Endothelial cell of umbilical vein (primary cell): ENCODE measurements around the gene POLR3B.

ENCODE experiments used
- CTCF ChIP-seq, 2 donors: IDR thresholded peaks; 1 replicate in 1 of 2; 2 replicates in 1 of 2; pipeline ENCODE4 v1.5.1; 2011; ENCODE audit warnings: low read length in 2 of 2, mild to moderate bottlenecking in 2 of 2, moderate library complexity in 2 of 2, control low read depth in 1 of 2, inconsistent platforms in 1 of 2, low read depth in 1 of 2; ENCODE audit not compliant: insufficient read depth in 1 of 2; ENCODE audit errors: extremely low read depth in 1 of 2
- EZH2 ChIP-seq: IDR thresholded peaks from 2 replicates; pipeline ENCODE4 v1.6.1; 2012; ENCODE audit warnings: borderline replicate concordance, low read depth, mild to moderate bottlenecking, moderate library complexity, low read length, inconsistent platforms; ENCODE audit not compliant: severe bottlenecking
- MYC ChIP-seq: IDR thresholded peaks from one replicate; pipeline ENCODE4 v1.6.1; 2011; ENCODE audit warnings: mild to moderate bottlenecking, low read depth, low read length

- TF ChIP-seq MYC (no peak), CTCF (IDR thresholded peaks at IDR 0.05; ENCODE audit: extremely low read depth in 1 of 2, insufficient read depth in 1 of 2, low read depth in 1 of 2, low read length in 2 of 2) (no peak), EZH2 (no peak)
These were observed 61.4 kb downstream of the POLR3B start for GRCh38 chr12:106418970-106419369.
